Dermis blood vessel endothelial cell (primary cell): ENCODE data around the gene GALNT9. TPM values are rescaled to one million over a fixed set of nuclear protein-coding genes. Genes with fewer than 3 reads are reported as not detected.

Experiments
- DNase-seq: peaks from one replicate; pipeline ENCODE4 v3.0.0; 2010
- total RNA-seq: library from RNA; depleted of rRNA; stranded (reverse); fragments of >200 nt; gene quantifications from 2 replicates; pipeline ENCODE4 v1.2.3, GENCODE V29; 2014

Gene GALNT9
- total RNA-seq, 1 donor from 2014 or later: 0.17 TPM

GRCh38 chr12:132344181-132344580, 14.8 kb upstream of the GALNT9 start:
- no peak for DNase-seq

GRCh38 chr12:132343294-132344004, 14.1 kb upstream of the GALNT9 start:
- DNase-seq: no peak

GRCh38 chr12:132342251-132343227, 13.2 kb upstream of the GALNT9 start:
- DNase-seq: peak; percentile 16

- no peak for DNase-seq
These were observed 12.1 kb upstream of the GALNT9 start for GRCh38 chr12:132341318-132342050.

- no peak for DNase-seq
These were observed 11.1 kb upstream of the GALNT9 start for GRCh38 chr12:132340266-132341035.

GRCh38 chr12:132339856-132340255, 10.5 kb upstream of the GALNT9 start:
- no peak for DNase-seq

GRCh38 chr12:132338781-132339180, 9.4 kb upstream of the GALNT9 start:
- no peak for DNase-seq

GRCh38 chr12:132338311-132338710, 8.9 kb upstream of the GALNT9 start:
- no peak for DNase-seq

- no peak for DNase-seq
These were observed 8.2 kb upstream of the GALNT9 start for GRCh38 chr12:132337557-132337956.

- no peak for DNase-seq
These were observed 7.3 kb upstream of the GALNT9 start for GRCh38 chr12:132336451-132337413.

- DNase-seq: no peak
These were observed 5.9 kb upstream of the GALNT9 start for GRCh38 chr12:132335179-132335756.

GRCh38 chr12:132333766-132334165, 4.4 kb upstream of the GALNT9 start:
- no peak for DNase-seq

GRCh38 chr12:132333273-132333672, 3.9 kb upstream of the GALNT9 start:
- DNase-seq: no peak

GRCh38 chr12:132330549-132330881, 1.1 kb upstream of the GALNT9 start:
- no peak for DNase-seq

- no peak for DNase-seq
These were observed 545 bp upstream of the GALNT9 start for GRCh38 chr12:132329720-132330548.

- no peak for DNase-seq
These were observed 933 bp downstream of the GALNT9 start for GRCh38 chr12:132328282-132329029.

GRCh38 chr12:132327336-132328171, 1.8 kb downstream of the GALNT9 start:
- peak; percentile 86 for DNase-seq

- no peak for DNase-seq
These were observed 2.7 kb downstream of the GALNT9 start for GRCh38 chr12:132326646-132327045.
